GDM1 (cell line): Measurements from ENCODE around the gene CCDC27.
"Not testable (repeated sequence)": the region's sequence is repeated elsewhere in the genome, so short reads cannot be mapped to it uniquely, and the experiment has no call there.

ENCODE experiments used
- DNase-seq: peaks from one replicate; lab custom pipeline; 2025; lab: John Stamatoyannopoulos, UW

The CCDC27 gene

DNA sequence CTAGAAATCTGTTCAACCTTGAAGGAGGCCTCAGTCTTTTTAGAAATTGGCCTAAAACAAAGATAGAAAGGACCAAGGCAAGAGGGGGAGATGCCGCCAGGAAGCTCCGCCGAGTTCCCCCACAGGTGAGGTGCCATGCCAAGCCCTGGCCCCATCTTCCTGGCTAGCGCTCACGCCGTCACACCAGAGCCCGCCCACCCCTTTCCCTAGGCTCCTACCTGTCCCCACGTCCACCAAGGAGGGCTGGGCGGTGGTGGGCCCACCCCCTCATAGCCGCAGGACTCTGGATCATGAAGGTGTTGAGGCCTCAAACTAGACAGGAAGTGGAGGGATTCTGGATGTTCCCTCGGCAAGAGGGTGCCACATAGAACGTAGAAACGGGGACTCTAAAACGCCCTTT lies 15.5 kb upstream of the CCDC27 start:
- no peak for DNase-seq

DNA sequence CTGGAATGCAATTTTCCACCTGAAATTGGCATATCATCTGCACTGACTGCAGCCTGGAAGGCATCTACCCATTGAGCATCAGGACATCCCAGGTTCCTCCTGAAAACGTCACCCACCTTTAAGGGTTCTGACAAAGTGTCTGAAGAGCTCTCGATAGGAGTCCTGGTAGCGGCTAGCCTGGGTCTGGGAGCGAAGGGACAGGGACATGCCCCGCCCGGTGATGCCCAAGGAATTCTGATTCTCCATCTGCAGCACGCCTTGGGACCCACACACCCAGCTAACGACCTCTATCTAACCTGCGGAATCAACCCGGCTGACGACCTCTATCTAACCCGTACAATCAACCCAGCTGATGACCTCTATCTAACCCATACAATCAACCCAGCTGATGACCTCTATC lies 13.3 kb upstream of the CCDC27 start:
- DNase-seq: no peak

DNA sequence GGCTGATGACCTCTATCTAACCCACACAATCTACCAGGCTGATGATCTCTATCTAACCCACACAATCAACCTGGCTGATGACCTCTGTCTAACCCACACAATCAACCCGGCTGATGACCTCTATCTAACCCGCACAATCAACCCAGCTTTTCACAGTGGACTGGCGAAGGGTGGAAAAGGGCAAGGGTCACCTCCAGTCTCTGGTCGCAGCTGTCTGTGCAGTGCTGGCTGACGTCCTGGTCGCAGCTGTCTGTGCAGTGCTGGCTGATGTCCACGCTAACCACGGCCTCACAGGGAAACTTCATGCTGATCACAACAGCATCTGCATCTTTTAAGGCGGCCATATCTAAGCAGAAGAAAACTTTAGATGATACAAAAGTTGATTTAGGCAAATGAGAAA lies 12.2 kb upstream of the CCDC27 start:
- no peak for DNase-seq

DNA sequence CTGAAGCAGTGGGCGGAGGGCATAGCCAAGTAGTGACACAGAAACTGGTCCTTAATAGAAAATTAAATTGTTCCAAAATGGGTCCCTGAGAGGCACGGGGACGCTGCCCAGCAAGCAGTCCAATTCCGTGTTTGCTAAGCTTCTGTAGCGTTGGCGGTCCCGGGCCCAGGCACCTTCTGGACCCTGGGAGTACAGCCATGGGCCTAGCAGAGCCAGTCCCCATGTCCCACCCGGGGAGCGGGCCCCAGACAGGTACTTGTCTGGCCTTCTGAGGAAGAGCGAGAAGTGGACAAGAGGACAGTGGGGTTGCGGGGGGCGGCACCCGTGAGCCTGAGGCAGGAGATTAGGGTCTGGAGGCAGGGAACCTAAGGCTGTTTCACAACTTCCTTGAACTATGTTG lies 11.5 kb upstream of the CCDC27 start:
- DNase-seq: no peak

DNA sequence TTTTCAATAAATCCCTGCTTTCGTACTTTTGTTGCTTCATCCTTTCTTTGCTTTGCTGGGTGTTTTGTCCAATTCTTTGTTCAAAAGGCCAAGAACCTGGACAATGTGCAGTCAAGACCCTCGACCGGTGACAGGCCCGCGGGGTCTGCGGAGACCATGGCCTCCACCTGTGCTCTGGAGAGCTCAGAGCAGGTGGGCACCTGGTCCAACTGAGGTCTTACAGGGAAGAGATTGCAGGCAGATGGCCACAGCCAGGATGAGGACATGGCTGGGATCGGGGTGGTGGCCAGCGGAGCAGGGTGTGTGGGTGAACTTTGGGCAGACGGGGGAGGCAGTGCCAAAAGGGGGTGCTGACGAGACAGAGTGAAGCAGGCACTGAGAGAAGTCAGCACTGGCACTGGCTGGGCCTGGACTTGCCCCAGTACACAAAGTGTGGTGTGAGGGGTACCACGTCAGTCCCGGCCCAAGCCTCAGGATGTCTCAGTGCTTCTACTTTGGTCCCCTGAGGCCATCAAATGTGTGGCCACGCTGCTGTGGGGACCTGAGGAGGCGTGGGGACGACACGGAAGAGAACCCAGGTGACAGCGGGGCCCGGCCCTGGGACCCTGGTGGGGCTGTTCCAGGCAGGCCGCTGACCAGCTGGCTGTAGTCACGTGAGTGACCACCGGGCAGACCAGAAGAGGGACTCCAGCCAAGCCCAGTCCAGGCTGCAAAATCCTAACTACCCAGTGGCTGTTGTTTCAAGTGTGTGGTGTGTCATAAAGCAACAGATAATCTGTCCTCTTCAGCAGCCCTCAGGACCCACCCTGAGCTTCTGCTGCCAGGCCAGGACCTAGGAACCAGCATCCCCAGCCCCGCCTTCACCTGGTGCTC lies 10.4 kb upstream of the CCDC27 start:
- no peak for DNase-seq

DNA sequence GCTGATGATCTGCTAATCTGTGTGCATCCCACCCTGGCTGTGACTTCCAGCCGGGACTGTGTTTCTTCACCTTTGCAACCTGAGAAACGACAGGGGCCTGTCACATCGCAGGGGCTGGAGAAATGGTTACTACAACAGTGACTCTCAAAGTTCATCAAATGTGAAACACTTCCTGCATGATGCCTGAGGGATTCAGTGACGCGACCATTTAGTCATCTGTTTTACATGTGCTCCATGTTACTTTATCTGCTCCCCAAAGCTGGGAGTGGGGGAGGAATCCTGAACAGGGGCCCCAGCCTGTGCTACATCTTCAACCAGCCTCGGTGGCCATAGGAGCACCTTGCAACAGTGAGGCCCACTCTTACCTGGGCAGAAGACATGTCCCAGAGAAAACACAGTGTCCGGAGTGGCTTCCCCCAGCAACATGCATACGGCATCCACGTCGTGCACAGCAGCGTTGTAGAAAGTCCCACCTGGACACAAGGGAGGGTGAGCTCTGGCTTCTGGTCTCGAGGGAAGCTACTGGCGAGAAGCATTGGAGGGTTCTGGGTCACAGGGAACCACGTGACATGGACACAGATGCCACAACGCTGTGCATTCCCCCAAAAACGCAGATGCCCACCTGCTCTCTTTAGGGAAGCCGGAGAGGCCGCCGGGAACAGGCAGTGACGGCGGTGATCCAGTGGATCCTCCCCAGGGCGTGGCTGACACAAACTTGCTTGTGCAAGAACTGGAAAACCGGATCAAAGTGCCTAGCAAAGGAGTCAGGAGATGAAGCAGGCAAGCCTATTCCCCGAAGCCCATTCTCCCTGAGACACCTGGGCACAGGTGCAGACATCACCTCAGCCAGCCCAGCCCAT lies 9.6 kb upstream of the CCDC27 start:
- no peak for DNase-seq

DNA sequence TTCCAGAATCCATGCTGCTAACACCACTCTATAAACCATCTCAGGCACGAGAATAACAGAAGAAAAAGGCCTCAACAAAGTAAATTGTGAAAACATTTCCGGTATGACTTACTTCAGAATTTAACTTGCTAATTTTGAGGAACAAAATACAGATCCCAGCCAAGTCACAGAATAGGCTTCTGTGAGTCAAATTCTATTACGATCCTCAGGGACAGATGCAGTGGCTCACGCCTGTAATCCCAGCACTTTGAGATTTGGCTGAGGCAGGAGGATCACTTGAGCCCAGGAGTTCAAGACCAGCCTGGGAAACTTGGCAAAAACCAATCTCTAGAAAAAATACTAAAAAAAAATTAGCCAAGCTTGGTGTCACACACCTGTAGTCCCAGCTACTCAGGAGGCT lies 8.8 kb upstream of the CCDC27 start:
- DNase-seq: no peak

DNA sequence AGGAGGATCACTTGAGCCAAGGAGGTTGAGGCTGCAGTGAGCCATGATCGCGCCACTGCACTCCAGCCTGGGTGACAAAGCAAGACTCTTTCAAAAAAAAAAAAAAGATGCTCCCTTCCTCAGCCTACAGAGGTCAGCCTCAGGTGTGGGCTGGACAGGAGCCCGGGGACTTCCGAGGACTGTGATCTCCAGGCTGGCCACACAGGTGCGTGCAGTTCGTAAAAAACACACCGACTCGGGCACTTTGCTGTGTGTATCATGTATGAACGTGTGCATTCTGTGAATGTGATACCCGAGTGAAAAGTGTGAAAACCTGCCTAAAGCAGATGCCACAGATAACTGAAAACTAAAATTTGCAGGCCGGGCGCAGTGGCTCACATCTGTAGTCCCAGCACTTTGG lies 8.4 kb upstream of the CCDC27 start:
- no peak for DNase-seq

DNA sequence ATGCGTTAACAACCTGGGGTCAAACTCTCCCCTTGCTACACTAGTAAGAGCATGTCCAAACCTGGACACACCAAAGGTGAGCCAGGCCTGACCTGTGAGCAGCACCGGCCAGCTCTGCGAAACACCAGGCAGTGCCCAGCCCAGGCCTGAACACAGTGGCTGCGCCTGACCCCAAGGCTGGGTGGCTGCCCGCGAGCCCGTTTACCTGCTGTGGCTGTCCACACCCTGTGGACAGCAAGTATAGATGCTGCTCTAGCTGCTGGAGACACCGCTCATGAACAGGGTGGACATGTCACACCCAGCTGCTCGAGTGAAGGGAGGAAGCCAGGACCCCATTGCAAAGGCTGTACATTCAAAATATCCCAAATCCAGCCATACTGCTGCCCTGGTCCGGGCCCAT lies 7.6 kb upstream of the CCDC27 start:
- DNase-seq: no peak

DNA sequence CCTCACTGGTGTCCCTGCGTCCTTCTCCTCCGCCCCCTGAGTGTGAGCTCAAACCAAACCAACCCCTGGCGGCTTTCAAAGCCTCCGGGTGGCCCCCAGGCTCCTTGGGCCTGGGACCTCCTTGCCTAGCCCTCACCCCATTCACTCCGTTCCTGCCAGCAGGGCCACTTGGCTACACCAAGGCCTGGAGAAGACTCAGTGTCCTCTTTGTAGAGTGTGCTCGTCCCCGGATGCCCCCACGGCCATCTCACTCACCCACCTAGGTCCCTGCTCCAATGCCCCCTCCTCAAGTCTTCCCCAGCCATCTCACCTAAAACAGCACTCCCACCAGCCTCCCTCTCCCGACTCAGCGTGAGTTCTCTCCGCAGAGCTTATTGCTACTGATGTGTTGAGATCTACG lies 7.2 kb upstream of the CCDC27 start:
- DNase-seq: no peak

DNA sequence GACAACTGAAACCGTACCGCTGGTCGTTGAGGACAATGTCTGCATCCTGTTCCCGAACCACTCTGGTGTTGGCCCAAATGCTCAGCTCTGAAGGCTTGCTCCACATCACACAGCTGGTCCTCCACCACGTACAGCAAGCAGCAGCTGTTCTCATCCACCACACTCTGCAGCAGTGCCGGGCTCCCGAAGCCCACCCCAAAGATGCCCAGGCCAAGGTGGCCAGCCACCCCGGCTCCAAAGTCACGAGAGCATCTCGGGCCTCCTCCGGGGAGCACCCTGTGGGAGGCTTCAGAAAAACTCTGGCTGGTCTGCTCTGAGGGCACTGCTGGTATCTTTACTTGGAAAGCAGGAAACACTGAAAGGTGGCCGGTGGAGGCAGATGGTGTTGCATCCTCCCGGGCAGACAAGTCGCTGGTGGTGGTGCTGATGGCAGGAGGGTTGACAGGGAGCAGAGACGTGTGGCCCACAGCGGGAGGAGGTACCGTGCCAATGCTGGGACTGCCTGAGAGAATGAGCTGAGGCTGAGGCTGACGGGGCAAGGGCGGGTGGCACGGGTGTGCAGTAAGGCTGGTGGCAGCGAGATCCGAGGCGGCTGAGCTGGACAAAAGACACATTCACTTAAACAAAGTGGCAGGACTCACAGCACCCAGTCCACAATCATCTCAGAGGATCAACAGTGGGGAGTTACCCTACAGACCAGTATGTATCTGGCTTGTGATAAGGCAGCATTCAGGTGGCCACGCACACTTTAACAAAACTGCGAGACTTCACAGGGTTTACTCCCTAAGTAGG lies 6.5 kb upstream of the CCDC27 start:
- DNase-seq: no peak

DNA sequence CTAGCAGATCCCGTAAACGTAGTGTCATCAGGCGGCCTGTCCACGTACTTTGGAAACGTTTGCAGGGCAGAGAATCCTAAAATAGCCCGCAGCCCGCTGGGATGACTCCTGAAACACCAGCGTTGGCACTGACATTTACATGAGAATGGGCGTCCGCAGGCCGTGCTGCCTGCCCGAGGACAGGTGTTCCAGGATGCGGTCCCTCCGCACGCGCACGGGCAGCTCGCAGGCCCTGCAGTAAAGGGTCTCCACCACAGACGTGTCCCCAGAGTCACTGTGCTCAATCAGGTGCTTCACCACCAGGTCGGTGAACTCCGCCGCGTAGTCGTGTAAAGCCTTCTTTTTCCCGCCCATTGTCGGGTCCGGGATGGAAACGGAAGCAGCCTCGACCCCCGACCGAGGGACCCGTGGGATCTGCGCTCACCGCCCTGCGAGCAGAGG lies 5.8 kb upstream of the CCDC27 start:
- no peak for DNase-seq

DNA sequence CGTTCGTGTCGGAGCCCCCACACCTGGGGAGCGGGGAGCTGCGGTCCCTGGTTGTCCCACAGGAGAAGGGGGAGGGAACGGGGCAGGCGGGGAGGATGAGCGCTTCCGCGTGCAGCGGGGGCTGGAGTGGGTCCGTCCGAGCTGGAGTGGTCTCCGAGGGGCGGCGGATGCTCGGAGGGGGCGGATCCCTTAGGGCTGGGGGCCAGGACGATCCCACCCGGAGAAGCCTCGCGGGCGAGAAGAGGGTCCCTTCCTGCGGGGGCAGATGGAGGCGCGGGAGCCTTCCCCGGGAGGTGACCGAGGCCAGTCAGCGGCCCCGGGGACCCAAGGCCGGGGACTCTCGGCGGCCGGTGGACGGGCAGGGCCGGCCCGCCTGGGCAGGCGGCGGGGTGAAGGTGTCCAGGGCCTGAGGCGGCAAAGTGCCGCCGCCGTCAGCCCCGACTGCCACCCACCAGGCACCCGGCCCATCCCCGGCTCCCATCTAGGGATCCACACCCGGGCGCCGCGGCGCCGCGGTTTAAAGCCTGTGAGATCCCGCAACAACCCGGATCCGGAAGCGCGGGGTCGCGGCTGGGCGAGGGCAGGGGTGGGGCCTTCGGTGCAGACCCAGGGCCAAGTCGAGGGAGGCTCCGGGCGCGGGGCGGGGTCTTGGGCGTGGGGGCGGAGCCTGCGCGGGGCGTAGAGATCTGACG lies 5.3 kb upstream of the CCDC27 start:
- DNase-seq: no peak

DNA sequence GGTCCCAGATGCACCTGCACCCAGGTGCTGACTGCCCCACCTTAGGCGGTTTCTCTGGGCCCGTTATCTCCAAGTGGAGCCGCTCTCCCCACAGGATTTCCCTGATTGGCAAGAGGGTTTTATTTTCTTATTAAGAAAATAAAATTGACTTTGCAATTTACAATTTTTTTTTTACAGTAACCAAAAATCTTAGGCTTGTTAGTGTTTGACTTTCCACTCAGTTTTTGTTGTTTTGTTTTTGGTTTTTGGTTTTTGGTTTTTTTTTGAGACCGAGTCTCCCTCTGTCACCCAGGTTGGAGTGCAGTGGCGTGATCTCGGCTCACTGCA lies 4.8 kb upstream of the CCDC27 start:
- DNase-seq: no peak

DNA sequence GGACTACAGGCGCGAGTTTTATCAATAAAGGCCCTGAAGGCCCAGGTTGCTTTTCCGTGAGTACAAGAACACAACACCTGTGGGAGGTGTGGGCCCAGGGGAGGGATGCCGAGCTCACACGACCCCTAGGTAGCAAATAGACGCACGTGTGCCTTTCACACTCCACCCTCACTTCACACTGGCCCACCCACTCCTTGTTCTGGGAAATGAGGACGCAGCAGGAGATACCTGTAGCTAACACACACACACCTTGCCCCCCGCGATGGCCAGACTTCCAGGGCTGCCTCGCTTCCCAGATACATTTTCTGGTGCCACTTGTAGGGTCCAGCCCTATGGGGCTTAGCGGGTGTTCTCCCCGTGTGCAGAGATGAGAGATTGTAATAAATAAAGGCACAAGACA lies 4.3 kb upstream of the CCDC27 start:
- no peak for DNase-seq

DNA sequence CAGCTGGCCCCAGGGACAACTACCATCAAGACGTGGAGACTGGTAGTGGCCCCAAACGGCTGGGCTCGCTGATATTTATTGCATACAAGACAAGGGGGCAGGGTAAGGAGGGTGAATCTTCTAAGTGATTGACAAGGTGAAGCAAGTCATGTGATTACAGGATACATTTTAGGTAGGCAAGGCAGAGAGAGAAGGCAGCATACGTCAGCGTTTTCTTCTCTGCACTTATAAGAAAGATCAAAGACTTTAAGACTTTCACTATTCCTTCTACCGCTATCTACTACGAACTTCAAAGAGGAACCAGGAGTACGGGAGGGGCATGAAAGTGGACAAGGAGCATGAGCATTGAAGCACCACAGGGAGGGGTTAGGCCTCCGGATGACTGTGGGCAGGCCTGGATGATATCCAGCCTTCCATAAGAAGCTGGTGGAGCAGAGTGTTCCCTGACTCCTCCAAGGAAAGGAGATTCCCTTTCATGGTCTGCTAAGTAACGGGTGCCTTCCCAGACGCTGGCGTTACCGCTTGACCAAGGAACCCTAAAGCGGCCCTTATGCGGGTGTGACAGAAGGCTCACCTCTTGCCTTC lies 3.8 kb upstream of the CCDC27 start:
- not testable (repeated sequence) for DNase-seq

DNA sequence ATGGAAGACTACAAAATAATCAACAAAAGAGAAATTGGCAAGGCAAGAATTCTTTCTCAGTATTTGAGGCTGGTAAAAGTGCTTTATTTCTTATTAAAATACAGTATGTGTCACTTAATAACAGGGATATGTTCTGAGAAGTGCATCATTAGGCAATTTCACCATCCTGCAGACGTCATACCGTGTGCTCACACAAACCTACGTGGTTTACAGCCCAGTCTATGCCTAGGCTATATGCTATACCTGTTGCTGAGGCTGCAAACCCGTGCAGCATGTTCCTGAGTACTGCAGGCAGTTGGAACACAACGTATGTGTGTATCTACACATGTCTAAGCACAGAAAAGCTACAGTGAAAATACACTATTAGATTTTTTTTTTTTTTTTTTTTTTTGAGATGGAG lies 2.7 kb upstream of the CCDC27 start:
- no peak for DNase-seq

DNA sequence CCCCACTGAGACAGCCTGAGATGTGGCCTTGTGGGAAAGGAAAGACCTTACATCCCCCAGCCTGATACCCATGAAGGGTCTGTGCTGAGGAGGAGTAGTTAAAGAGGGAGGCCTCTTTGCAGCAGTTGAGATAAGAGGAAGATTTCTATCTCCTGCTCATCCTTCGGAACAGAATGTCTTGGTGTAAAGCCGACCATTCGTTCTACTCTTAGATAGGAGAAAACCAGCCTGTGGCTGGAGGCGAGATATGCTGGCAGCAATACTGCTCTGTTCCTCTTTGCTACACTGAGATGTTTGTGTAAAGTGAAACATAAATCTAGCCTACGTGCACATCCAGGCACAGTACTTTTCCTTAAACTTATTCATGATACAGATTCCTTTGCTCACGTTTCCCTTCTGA lies 1.5 kb upstream of the CCDC27 start:
- no peak for DNase-seq

DNA sequence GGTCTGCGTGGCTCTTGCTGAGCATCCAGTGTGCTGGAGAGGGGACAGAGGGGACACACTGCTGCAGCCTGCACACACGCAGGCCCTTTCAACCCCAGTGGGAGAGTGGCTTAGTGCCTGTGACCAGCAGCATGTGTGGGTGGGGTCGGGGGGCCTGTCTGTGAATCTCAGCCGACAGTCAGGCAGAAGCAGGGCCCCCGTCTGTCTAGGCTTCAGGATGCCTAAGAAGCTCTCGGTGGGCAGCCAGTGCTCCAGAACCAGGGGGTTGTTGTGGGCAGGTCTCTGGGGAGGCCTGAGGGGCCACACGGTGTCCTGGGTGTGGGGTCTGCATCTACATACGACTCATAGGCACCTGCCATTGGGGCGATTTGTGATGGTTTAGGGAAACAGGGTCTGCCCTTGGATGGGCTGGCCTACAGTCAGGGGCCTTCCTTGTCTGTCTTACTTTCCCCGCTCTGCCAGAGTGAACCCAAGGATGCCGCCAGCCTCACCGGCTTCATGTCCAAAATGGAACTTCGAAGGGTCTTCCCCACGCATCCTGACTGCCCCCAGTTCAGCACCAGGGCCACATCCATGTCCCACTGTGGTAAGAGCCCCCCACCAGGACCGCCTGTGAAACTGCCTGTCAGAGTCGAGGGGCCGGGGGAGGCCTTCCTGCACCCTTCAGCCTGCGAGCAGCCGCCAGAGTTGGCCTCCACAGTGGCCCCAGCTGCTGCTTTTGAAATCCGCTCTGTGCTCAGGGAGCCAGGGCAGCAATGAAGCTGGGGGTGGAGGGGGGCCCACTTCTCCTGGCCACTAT lies 1.6 kb downstream of the CCDC27 start:
- DNase-seq: no peak

DNA sequence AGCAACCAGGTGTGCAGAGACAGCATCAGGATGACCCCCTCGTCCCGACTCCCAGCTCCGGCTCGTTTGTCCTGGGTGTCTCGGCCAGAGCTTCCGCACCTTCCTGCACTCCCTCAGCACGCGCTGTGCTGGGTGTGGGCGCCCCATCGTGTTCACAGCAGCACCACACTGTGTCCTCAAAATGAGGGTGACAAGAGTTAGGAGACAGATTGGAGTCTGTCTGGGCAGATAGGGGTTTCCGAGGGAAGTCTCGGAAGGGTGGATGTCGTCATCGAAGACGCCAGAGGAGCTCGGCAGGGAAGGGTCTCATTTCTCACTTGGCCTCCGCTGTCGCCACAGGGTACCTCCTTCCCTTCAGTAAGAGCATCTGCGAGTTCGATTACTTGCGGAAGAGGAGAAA lies 4.1 kb downstream of the CCDC27 start:
- DNase-seq: no peak

DNA sequence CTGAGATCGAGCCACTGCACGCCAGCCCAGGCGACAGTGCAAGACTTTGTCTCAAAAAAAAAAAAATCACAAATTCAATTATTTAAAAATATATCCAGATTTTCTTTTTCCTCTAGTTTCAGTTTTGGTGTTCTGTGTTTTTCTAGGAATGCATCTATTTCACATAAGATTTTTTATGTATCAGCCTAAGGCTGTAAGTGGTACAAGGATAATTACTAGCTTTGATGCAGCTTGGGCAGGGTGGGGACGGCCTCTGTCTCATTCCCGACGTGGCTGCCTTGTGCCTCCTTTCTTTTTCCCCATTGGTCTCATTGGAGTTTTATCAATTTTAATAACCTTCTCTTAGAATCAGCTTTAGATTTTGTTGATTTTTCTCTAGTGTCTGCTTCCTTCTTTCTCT lies 6.9 kb downstream of the CCDC27 start:
- DNase-seq: no peak
